GM19452 (cell line): Measurements from ENCODE around the gene WSCD2.

Source experiments
- ATAC-seq: cut with Tn5 transposase; IDR thresholded peaks from one replicate; pipeline ENCODE4 v1.9.1; 2021; ENCODE audit not compliant: unreplicated experiment

Gene WSCD2

DNA sequence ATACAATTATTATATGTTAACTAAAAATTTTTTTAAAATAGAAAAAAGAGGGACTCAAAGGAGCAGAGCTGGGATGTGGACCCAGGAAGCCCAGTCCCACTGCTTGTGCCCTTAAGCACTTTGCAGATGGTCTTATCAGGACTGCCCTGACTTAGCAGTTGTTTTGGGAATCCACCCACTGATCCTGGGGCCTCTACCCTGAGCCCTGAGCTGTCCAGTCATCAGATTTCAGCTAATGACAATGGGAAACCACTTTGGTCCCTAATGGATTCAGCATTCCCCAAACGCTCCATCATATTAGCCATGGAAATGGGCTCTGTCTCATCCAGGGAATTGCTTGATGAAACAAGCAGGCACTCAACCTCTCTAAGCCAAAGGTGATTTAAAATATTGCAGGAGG lies 22.5 kb upstream of the WSCD2 start:
- no peak for ATAC-seq

DNA sequence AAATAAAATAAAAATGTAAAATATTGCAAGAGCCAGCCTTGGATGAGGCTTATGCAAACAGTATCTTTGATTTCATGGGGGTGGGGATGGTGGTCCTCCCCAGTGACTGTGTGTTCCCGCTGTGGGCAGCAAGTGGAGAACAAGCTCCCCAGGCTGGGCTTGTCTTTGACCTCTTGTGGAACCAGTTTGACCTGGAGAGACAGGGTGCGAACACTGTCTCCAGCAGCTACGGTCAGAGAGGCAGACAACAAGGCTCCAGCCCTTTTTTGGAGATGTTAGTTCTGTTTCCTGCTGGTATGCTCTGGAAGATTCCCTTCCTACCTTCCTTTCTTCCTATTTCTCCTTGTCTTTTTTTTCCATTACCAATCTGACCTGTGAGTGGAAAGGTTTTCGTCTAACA lies 21.8 kb upstream of the WSCD2 start:
- ATAC-seq: no peak

DNA sequence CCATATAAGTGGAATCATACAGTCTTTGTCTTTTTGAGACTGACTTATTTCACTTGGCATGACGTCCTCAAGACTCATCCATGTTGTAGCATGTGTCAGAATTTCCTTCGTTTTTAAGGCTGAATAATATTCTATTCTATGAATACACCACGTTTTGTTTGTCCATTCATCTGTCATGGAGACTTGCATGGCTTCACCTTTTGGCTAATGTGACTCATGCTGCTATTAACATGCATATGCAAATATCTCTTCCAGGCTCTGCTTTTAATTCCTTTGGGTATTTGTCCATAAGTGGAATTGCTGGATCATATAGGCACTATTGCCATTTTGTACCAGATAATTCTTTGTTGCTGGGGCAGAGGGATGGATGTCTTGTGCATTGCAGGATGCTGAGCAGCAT lies 19.6 kb upstream of the WSCD2 start:
- ATAC-seq: no peak

DNA sequence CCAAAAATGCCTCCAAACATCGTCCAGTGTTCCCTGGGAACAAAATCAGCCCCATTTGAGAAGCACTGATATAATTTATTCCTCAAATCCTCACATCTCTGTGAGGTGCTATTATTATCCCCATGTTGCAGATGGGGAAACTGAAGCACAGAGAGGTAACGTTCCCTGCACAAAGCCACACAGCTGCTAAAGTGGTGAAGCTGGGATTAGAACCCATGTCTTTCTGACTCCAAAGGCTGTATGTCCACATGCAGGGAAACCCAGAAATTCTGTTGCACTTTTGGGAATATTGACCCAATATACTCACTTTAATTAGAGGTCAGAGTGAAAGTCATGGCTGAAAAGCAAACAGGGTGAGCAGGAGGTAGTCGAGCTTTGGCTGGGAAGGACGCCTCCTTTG lies 19.1 kb upstream of the WSCD2 start:
- ATAC-seq: no peak

DNA sequence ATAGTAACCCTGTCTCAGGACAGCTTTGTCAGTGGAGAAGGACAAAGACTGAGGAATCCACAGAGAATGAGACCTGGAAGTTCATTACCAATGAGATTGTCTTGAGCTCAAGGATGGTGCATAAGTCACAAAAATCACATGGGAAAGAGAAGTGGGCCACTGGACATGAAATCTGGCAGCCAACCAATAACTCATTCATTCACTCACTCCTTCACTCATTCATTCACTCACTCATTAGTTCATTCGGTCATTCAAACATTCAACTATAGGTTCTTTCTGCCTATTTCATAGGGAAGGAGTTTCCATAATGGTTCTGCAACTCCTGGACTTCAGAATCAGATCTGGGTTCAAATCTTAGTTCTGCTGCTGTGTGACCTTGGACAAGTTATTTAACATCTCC lies 18.2 kb upstream of the WSCD2 start:
- no peak for ATAC-seq

DNA sequence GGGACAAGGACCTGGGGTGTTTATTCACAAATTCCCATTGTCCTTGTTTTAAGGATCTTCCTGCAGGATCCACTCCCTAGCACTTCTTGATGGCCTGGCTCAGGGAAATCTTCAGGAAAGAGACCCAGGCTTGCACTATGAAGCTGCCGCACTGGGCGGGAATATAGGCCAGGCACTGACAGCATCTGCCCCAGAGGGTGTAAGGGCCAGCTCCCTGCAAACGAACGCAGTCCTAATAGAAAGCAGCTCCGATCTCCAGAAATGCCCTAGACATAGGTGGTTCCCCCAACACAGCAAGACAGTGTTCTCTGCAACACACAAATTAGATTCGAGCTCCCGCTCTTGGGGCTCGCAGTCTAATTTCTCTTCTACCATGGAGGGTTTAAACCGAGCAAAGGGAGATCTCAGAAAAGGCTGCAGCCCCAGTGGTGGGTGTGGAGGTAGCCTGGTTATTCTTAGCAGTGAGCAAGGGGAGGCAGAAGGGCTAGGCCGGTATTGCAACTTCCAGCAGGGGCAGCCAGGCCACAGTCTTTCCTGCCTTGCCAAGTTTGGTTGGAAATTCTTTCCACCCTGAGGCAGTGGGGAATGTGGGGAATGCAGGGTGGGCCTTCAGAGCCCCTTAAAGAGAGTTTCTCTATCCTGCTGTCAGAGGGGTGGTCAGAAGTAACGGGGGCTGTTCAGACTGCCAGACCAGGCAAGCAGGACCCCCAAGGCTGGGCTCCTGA lies 16.1 kb upstream of the WSCD2 start:
- ATAC-seq: no peak

DNA sequence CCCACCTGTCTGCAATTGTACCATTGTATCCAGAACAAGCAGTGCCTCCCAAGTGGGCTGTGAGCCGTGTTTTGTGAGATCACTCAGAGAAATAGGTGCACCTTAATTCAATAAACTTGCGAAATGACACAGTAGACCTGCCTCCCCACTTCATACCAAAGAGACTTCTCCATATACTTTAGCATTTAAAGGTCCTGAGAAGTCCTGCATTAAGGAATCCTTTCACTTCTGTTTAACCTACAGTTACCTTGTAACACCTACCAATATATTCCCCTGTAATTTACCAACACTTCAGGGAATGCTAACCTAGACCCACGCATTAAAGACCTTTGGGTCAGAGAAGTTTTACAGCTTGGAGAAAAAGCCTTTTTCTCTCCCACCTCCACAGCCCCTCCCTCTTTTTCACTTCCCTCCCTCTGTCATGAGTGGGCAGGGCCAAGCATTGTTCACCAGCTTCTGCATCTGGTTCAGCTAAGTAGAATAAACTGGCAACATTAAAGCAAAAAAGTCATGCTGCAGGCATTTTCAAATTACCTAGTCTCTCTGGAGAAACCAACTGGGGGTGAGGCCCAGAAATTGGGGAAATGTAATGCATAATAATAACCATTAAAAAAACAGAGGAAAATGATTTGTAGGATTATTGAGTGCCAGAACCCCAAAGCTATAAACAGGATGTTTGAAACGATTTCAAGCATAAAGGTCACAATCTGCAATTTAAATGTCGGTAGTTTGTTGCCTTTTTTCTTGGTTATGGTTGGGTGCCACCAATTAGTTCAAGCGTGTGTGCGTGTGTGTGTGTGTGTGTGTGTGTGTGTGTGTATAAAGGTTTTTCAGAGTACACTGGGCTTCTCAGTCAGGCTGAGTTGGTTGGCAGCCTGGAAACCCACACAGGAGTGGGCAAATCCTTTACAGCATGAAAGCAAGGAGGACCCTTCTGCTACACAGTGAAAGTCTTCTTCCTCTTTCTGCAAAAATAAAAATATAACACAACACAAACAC lies 13.7 kb upstream of the WSCD2 start:
- no peak for ATAC-seq

DNA sequence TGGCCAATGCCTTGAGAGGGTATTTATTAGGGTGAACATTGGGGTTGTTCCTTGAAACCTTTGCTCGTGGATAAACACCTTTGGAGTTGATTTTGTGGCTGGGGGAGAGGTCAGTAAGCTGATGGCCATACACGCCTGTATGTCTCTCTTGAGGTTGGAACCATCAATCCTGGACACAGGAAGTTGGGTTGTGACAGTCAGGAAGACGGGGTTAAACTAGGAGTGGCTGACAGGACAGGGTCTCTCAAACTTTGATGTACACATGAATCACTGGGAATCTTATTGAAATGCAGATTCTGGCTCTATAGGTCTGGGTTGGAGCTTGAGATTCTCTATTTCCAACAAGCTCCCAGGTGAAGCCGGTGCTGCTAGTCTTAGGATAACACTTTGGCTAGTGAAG lies 12.8 kb upstream of the WSCD2 start:
- ATAC-seq: no peak

DNA sequence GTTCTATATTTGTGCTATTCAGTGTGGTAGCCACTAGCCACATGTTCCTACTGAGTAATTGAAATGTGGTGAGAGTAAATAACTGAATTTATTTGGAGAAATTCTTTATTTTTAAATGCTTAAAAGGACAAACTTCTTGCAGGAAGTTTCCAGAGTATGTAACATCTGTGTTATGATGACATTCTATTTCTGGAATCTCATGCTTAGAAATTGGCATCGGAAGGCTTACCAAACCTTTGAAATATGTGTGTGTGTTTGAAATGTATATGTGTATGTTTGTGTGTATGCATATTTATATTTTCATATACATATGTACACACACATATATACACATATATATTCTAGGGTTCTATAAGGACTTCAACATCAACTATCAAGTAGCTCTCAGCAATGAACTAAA lies 12.4 kb upstream of the WSCD2 start:
- ATAC-seq: no peak

DNA sequence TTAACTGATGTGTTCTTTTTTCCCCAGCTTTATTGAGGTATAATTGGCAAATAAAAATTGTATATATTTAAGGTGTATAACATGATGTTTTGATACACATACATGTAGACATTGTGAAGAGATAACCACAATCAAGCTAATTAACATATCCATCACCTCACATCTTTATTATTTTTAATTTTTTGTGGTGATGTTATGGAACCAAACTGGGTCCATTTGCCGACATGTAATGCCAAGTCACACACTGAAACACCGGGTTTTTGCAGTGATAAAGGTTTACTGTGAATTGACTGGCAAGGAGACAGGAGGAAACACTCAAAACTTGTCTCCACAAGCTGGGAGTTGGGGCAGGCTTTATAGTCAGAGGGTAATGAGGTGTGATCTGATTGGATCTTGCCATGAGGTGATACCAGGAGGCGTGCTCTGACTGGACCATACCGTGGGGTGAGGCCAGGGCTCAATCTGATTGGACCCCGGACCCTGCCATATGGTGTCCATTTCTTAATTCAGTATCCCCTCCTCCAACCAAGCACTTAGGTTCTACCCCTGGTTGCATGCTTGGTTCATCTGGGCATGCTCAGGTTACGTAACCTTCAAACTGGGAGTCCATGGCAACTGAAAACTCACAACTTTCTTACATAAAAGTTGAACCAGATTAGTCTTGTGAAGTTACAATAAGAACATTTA lies 11.8 kb upstream of the WSCD2 start:
- ATAC-seq: no peak

DNA sequence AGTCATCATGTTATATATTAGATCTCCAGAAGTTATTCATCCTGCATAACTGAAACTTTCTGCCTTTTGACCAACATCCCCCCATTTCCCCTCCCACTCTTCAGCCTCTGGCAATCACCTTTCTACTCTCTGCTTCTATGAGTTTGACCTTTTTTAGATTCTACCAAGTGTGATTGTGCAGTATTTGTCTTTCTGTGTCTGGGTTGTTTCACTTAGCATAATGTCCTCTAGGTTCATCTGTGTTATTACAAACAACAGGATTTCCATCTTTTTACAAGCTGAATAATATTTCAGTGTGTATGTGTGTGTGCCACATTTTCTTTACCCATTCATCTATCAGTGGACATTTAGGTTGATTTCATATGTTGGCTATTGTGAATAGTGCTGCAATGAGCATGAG lies 11.2 kb upstream of the WSCD2 start:
- ATAC-seq: no peak

DNA sequence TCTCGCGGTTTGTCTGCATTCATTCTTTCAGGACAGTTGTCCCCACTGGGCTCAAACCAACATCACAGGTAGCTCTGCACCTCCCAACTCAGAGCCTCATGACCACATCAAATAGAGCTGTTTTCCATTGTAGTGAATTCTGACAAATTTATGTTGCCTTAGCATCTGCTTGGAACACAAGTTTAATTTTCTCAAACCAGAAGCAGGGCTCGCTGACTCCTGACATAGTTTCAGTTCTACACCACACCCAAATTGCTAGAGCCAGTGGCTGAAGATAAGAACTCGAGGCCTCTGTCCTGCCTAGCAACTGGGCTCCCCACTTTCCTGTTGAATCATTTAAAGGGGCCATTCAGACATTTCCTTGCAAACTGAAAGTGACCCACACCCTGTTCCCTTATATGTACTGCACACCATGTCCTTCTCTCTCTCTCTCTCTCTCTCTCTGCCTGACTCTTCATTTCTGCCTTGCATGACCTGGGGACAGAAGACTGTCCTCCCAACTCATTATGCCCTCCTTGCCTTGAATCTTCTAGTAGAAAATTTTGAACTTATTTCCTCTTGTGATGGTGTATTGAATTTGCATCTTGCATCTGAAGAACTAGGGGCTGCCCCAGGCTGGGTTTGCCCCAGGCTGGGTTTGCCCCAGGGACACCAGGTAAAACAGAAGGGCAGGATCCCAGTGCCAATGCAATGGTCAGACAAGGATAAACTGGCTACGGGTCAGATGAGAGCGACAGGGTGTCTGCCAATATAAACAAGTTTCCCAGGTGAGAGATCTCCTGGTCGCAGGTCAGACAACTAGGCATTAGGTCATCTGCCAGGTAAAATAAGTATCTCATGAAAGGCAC lies 9.7 kb upstream of the WSCD2 start:
- ATAC-seq: no peak

DNA sequence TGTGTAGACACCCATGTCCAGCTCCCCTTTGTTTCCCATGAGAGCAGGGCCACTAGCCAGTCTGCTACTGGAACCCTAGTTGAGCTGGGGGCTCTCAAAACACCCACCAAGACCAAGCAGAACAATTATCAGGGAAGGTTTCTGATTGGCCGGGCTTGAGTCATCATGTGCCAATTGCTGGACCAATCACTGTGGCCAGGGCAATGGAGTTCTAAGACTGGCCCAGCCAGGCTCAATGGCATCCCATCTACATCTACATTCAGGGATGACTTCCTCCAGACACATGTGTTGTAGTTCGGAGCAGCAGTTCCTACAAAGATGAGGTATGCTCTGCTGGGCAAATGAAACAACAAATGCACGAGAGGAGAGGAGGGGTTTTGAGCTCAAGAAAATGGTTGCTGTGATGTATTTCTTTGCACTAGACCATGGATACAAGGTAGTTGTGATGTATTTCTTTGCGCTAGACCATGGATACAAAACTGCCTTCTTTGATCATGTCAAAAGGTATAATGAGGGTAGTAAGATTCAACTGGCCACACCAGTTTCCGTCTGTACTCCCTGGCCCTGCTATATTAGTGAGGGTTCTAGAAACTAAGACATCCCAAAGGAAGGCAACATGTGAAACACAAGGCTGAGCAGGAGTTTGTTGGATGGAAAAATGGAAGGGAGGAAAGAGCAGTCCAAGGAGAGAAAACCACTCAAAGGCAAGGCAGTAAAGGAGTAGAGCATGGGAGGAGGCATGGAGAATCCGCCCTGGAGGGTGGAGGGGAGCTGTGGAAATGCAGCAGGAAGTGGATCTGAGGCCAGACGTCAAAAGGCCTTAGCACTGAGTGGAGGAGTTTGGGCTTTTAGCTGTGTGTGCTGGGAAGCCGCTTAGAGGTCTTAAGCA lies 8.9 kb upstream of the WSCD2 start:
- no peak for ATAC-seq

DNA sequence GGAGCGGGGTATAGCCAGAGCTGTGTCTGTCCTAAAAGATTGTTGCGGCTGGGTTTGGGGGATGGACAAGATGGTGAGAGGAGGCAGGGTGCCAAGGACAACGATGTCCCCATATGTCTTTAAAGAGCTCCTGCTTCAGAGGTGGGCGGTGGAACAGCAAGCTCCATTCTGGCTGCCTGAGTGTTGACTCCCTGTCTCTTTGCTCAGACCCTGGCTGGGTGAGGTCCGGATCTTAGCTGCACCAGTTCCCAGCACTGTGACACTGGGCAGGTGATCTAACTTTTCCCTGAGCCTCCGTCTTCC lies 8.3 kb upstream of the WSCD2 start:
- ATAC-seq: no peak

DNA sequence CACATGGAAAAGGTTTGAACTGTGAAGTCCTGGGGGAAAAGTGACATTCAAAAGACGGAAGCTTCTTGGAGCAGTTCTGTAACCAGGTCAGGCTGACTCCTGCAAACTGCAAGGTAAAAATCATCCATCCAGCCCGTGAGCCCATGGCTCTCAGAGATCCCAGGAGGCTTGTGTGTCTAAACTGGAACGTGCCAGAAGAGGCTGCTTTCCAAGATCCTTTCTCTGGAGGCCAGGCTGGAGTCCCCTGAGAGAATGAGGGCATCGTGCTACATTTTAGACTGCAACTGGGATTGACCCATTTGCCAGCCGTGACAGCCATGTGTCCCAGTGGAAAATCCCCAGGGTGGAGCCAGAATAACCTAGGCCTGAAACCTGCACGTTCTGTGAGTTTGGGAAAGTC lies 7.8 kb upstream of the WSCD2 start:
- no peak for ATAC-seq

DNA sequence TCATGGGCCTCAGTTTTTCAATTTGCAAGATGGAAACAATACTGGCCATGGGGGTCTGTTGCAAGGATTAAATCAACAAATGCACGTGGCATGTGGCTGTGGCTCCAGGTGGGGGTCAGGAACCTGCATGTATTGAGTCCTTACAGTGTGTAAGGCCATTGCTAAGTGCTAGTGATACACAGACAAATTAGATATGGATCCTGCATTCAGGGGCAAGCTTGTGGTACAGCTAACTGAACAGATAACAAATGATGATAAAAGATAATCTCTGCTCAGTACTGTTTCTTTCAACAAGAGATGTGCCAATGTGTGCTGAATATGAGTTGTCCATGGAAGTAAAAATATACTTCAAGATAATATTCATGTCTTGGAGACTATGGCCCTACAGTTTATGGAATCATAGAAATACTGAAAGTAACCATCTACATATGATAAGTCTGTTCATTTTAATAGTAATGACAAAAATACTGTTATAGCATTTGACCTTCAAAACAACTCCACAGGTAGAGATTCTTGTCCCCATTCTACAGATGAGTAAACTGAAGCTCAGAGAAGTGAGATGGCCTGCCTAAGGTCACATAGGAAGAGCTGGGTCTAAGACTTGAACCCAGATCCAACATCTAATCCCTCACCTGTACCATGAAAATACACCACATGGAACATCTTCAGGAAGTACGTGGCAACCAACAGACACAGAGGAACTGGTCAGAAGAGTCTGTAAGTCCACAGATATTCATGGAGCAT lies 7.2 kb upstream of the WSCD2 start:
- ATAC-seq: no peak

DNA sequence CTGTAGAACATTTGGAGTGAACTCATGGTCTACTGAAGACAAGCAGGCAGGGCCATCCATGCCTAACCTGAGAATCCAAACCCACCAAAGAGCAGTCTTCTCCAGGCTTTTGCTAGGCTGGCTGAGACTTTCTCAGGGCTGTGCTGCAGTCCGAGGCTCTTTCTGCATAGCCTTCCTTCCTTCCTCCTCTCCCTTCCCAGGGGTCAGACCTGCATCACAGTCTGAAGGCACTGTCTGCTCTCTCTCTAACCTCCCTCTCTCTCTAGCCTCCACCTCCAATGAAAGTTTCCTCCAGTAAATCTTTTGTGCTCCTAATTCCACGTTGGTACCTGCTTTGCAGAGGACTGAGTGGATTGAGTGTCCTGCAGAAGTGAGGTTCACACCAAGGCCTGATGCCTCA lies 6.4 kb upstream of the WSCD2 start:
- no peak for ATAC-seq

DNA sequence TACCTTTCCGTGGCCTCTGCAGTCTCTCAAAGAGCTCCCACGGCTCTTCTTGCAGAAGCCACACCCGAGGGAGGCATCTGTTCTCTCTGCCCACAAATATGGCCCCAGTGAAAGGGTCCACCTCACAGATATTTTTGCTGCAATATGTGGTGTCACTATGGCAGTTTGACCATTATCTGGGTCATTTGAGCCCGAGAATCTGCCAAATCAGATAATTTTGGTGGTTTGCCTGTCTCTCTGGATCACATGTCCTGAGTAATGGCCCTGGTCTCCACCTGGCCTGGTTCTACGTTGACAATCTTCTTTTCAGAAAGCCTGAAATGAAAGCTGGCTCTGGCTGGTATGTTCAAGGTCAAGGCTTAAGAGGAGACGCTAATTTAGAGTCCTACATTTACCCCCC lies 5.7 kb upstream of the WSCD2 start:
- no peak for ATAC-seq

DNA sequence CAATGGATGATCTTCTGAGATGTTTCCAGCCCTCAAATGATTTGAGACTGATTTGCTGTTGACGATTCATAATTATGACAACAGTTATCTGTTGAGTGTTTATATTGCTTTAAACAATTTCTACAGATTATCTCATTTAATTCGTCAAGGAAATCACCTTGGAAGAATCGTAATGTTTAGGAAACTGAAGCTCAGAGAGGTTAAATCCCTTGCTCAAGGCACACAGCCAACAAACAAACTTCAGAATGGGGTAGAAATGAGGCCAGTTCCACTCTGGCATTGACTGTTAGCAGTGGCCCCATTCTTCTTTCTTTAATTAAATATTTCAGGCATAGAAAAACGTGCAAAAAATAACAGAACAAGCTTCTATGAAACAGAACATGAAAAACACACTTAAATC lies 4.0 kb upstream of the WSCD2 start:
- ATAC-seq: no peak
